PC-3 (cell line): ENCODE results near the gene TMPRSS13. TPM values are rescaled to one million over a fixed set of nuclear protein-coding genes. Genes with fewer than 3 reads are reported as not detected.

Experiments used
- ATAC-seq: fragments of 200-7000 bp; cut with Tn5 transposase; 2 replicates; pipeline ENCODE4 v1.9.1; 2020; ENCODE audit warnings: mild to moderate bottlenecking, moderate library complexity
- BruUV-seq: library from RNA; stranded (reverse); fragments of 400-500 nt; replicated peaks from 2 replicates; lab custom pipeline; 2021; lab: Mats Ljungman, UMichigan
- CTCF ChIA-PET: fragments of 300-600 bp; sonication (Branson Sonifier 250); formaldehyde crosslinking; loops from one replicate; lab custom pipeline; 2022; ENCODE audit warnings: antibody characterized with exemption; lab: Charles Lee
- POLR2A ChIA-PET: fragments of 300-600 bp; sonication (Branson Sonifier 250); formaldehyde crosslinking; loops from one replicate; lab custom pipeline; 2022; ENCODE audit warnings: antibody characterized with exemption; ENCODE audit not compliant: unreplicated experiment; lab: Charles Lee
- DNase-seq: peaks from one replicate; pipeline ENCODE4 v3.0.0-alpha.2; 2015
- H2AFZ ChIP-seq: fragments of 300-600 bp; sonication (generic); 2 replicates; pipeline ENCODE4 v1.6.0; 2016; ENCODE audit warnings: antibody characterized with exemption, low read length
- H3F3A ChIP-seq: fragments of 300-600 bp; sonication (generic); one replicate; pipeline ENCODE4 v1.6.0; 2017; ENCODE audit warnings: antibody characterized with exemption, low read length, control low read depth, mild to moderate bottlenecking; ENCODE audit not compliant: unreplicated experiment
- H3K27ac ChIP-seq: fragments of 300-600 bp; sonication (generic); 2 replicates; pipeline ENCODE4 v1.5.1; 2016; ENCODE audit warnings: mild to moderate bottlenecking, low read length
- H3K27me3 ChIP-seq: fragments of 300-600 bp; sonication (generic); 2 replicates; pipeline ENCODE4 v1.6.1; 2016; ENCODE audit warnings: low read length, mixed read lengths
- H3K36me3 ChIP-seq: fragments of 300-600 bp; sonication (generic); 2 replicates; pipeline ENCODE4 v1.6.1; 2016; ENCODE audit warnings: low read depth, mixed run types, low read length, mixed read lengths
- H3K4me1 ChIP-seq: fragments of 300-600 bp; sonication (generic); 2 replicates; pipeline ENCODE4 v1.5.1; 2016; ENCODE audit warnings: low read length; ENCODE audit not compliant: insufficient read depth
- H3K4me2 ChIP-seq: fragments of 300-600 bp; sonication (generic); 2 replicates; pipeline ENCODE4 v1.6.0; 2016; ENCODE audit warnings: low read length
- H3K4me3 ChIP-seq: fragments of 300-600 bp; sonication (generic); 2 replicates; pipeline ENCODE4 v1.5.1; 2016; ENCODE audit warnings: mild to moderate bottlenecking, low read length, mixed read lengths
- H3K79me2 ChIP-seq: fragments of 300-600 bp; sonication (generic); 2 replicates; pipeline ENCODE4 v1.6.1; 2017; ENCODE audit warnings: low read length, mixed read lengths
- H3K9ac ChIP-seq: fragments of 300-600 bp; sonication (generic); 2 replicates; pipeline ENCODE4 v1.6.0; 2016; ENCODE audit warnings: mild to moderate bottlenecking, low read length
- H3K9me2 ChIP-seq: fragments of 300-600 bp; sonication (generic); replicated peaks from 2 replicates; pipeline ENCODE4 v1.6.1; 2016; ENCODE audit warnings: mixed run types, low read length, mixed read lengths
- H3K9me3 ChIP-seq: fragments of 300-600 bp; sonication (generic); 2 replicates; pipeline ENCODE4 v1.6.1; 2016; ENCODE audit warnings: low read length, mixed read lengths
- H4K20me1 ChIP-seq: fragments of 300-600 bp; sonication (generic); 2 replicates; pipeline ENCODE4 v1.6.1; 2016; ENCODE audit warnings: low read length, mixed read lengths
- CTCF ChIP-seq: fragments of 300-600 bp; sonication (generic); conservative IDR thresholded peaks from 2 replicates; pipeline ENCODE4 v1.5.1; 2017; ENCODE audit warnings: antibody characterized with exemption, low read depth, mild to moderate bottlenecking, low read length
- EZH2 ChIP-seq: fragments of 300-600 bp; sonication (generic); IDR thresholded peaks from one replicate; pipeline ENCODE4 v1.6.1; 2017; ENCODE audit warnings: antibody characterized with exemption, mild to moderate bottlenecking, low read length; ENCODE audit not compliant: unreplicated experiment
- EZH2phosphoT487 ChIP-seq: fragments of 300-600 bp; sonication (generic); IDR thresholded peaks from 2 replicates; pipeline ENCODE4 v1.6.1; 2018; ENCODE audit warnings: mild to moderate bottlenecking, antibody characterized with exemption, low read length, borderline replicate concordance
- intact Hi-C: fragments of 100-400 bp; cut with micrococcal nuclease; formaldehyde crosslinking; loops from 2 replicates; pipeline ENCODE4 v1.9.0; 2023
- total RNA-seq: library from RNA; depleted of rRNA; stranded (reverse); fragments of >200 nt; gene quantifications from 2 replicates; pipeline ENCODE4 v1.2.3, GENCODE V29; 2014

TMPRSS13 gene
- total RNA-seq, 1 experiment from 2014 or later, result 2.9 TPM

GRCh38 chr11:117887431-117888138 lies 41.6 kb downstream of the TMPRSS13 start:
- no peaks in the 10 kb centered on the region for H3K36me3 ChIP-seq
- H4K20me1 ChIP-seq, result no peaks in the 10 kb centered on the region
- H3K27me3 ChIP-seq, result peaks cover 86% of the 10 kb centered on the region
- H3K27ac ChIP-seq, result no peak overlapping the region
- ATAC-seq, result no peak
- H3K9ac ChIP-seq, result no peak overlapping the region
- no peaks in the 10 kb centered on the region for H3K4me1 ChIP-seq
- CTCF ChIA-PET, result no interaction called here
- DNase-seq, result no peak
- H2AFZ ChIP-seq, result no peak overlapping the region
- no TSS peak for BruUV-seq
- no peak overlapping the region for H3K4me3 ChIP-seq
- no peaks in the 10 kb centered on the region for H3K79me2 ChIP-seq
- H3K9me3 ChIP-seq, result no peaks in the 10 kb centered on the region
- intact Hi-C loops, result no loop called here
- POLR2A ChIA-PET, result no interaction called here
- H3F3A ChIP-seq, result no peaks in the 10 kb centered on the region
- H3K4me2 ChIP-seq, result no peak overlapping the region
- H3K9me2 ChIP-seq, result no peaks in the 10 kb centered on the region
- no peak for TF ChIP-seq EZH2phosphoT487
- no peak for TF ChIP-seq CTCF
- TF ChIP-seq EZH2, result no peak

- H3K4me1 ChIP-seq, result no peaks in the 10 kb centered on the region
- H3K36me3 ChIP-seq, result no peaks in the 10 kb centered on the region
- peaks cover 97% of the 10 kb centered on the region for H3K27me3 ChIP-seq
- intact Hi-C loops, result no loop called here
- no TSS peak for BruUV-seq
- no peak overlapping the region for H2AFZ ChIP-seq
- H3K79me2 ChIP-seq, result no peaks in the 10 kb centered on the region
- H3K9me3 ChIP-seq, result no peaks in the 10 kb centered on the region
- POLR2A ChIA-PET, result no interaction called here
- no peak overlapping the region for H3K9ac ChIP-seq
- CTCF ChIA-PET, result no interaction called here
- H3K27ac ChIP-seq, result no peak overlapping the region
- no peaks in the 10 kb centered on the region for H3K9me2 ChIP-seq
- H4K20me1 ChIP-seq, result no peaks in the 10 kb centered on the region
- no peak for DNase-seq
- no peak overlapping the region for H3K4me3 ChIP-seq
- no peak for ATAC-seq
- no peak overlapping the region for H3K4me2 ChIP-seq
- no peaks in the 10 kb centered on the region for H3F3A ChIP-seq
- no peak for TF ChIP-seq CTCF
- TF ChIP-seq EZH2phosphoT487, result no peak
- no peak for TF ChIP-seq EZH2
These were observed 43.4 kb downstream of the TMPRSS13 start for GRCh38 chr11:117885777-117886176.

- intact Hi-C loops, result no loop called here
- no peak overlapping the region for H3K4me3 ChIP-seq
- no peaks in the 10 kb centered on the region for H3K9me3 ChIP-seq
- no peaks in the 10 kb centered on the region for H3K36me3 ChIP-seq
- ATAC-seq (no peak), DNase-seq (no peak)
- TF ChIP-seq EZH2phosphoT487 (no peak), CTCF (no peak), EZH2 (no peak)
- no peak overlapping the region for H3K9ac ChIP-seq
- H3F3A ChIP-seq, result no peaks in the 10 kb centered on the region
- H3K79me2 ChIP-seq, result no peaks in the 10 kb centered on the region
- no peaks in the 10 kb centered on the region for H3K9me2 ChIP-seq
- H4K20me1 ChIP-seq, result no peaks in the 10 kb centered on the region
- peaks cover 97% of the 10 kb centered on the region for H3K27me3 ChIP-seq
- H3K4me1 ChIP-seq, result no peaks in the 10 kb centered on the region
- CTCF ChIA-PET, result no interaction called here
- H2AFZ ChIP-seq, result no peak overlapping the region
- POLR2A ChIA-PET, result no interaction called here
- no peak overlapping the region for H3K27ac ChIP-seq
- no peak overlapping the region for H3K4me2 ChIP-seq
- BruUV-seq, result no TSS peak
These were observed 44.2 kb downstream of the TMPRSS13 start for GRCh38 chr11:117884994-117885393.
